DND-41 (cell line): ENCODE results near the gene TSEN15.

Experiments
- CTCF ChIP-seq: IDR thresholded peaks from 2 replicates; pipeline ENCODE4 v1.5.1; 2012; ENCODE audit warnings: borderline replicate concordance, low read length, moderate library complexity, mild to moderate bottlenecking; ENCODE audit not compliant: poor library complexity, severe bottlenecking; ENCODE audit errors: extremely low read depth
- EZH2 ChIP-seq: IDR thresholded peaks from 3 replicates; pipeline ENCODE4 v1.6.1; 2012; ENCODE audit warnings: borderline replicate concordance, low read depth, mild to moderate bottlenecking, moderate library complexity, low read length, inconsistent platforms; ENCODE audit not compliant: severe bottlenecking

- no peak for TF ChIP-seq CTCF
- TF ChIP-seq EZH2 = no peak
Observed at GRCh38 chr1:184022668-184023067, 28.9 kb upstream of the TSEN15 start.
